ENCODE results near the gene KLF3. TPM values are rescaled to one million over a fixed set of nuclear protein-coding genes. Genes with fewer than 3 reads are reported as not detected.
"Not testable (repeated sequence)": the region's sequence is repeated elsewhere in the genome, so short reads cannot be mapped to it uniquely, and the experiment has no call there.

Gene KLF3
- total and polyA plus RNA-seq, 7 donors = 29.2 to 64.0 (median 38.7) TPM

- TF ChIP-seq EP300 (IDR thresholded peaks at IDR 0.05) = no peak
- no peak for TF ChIP-seq CTCF (IDR thresholded peaks at IDR 0.05)
- intact Hi-C loops (cut with DNase I) = no loop called here
- H3K36me3 ChIP-seq = no peaks in the 10 kb centered on the region
- H3K27me3 ChIP-seq = no peaks in the 10 kb centered on the region
- no peak overlapping the region for H3K4me3 ChIP-seq
- no peak for DNase-seq
- H3K9me3 ChIP-seq = no peaks in the 10 kb centered on the region
- no peak overlapping the region for H3K27ac ChIP-seq
- H3K4me1 ChIP-seq = peaks cover 0 to 14% (median 11%) of the 10 kb centered on the region in 4 donors
- 78 to 85% methylated on average over 2 of the region's 2 CpGs for WGBS, 2 donors
These were observed 40.7 kb upstream of the KLF3 start for GRCh38 chr4:38623260-38623659.

- intact Hi-C loops (cut with DNase I) = no loop called here
- no peak for TF ChIP-seq EP300 (IDR thresholded peaks at IDR 0.05)
- no peak overlapping the region for H3K4me3 ChIP-seq
These were observed 39.7 kb upstream of the KLF3 start for GRCh38 chr4:38624311-38624710.

GRCh38 chr4:38625508-38625907 lies 38.5 kb upstream of the KLF3 start:
- WGBS, 2 donors = 63 to 82% methylated on average over 3 of the region's 3 CpGs
- Histone ChIP-seq H3K27me3 (no peaks in the 10 kb centered on the region), H3K36me3 (no peaks in the 10 kb centered on the region), H3K9me3 (no peaks in the 10 kb centered on the region), H3K27ac (peak overlapping the region in 3 of 4 donors; percentile 50 to 60 (median 55)), H3K4me1 (peaks cover 0 to 14% (median 9%) of the 10 kb centered on the region in 4 donors), H3K4me3 (no peak overlapping the region)
- TF ChIP-seq CTCF (IDR thresholded peaks at IDR 0.05) (no peak), POLR2AphosphoS5 (IDR thresholded peaks at IDR 0.05) (peak in 2 of 4 donors; percentile 27 to 42)
- intact Hi-C loops (cut with DNase I) = no loop called here
- no peak for DNase-seq

More at GRCh38 chr4:38624311-38624710, 39.7 kb upstream of the KLF3 start:
- 97 to 98% methylated on average over 3 of the region's 3 CpGs for WGBS, 2 donors
- Histone ChIP-seq H3K36me3 (no peaks in the 10 kb centered on the region), H3K27ac (no peak overlapping the region), H3K27me3 (no peaks in the 10 kb centered on the region), H3K4me1 (peaks cover 0 to 14% (median 11%) of the 10 kb centered on the region in 4 donors), H3K9me3 (no peaks in the 10 kb centered on the region)
- DNase-seq = no peak

GRCh38 chr4:38626901-38627444 lies 37.0 kb upstream of the KLF3 start:
- H3K36me3 ChIP-seq; H3K27me3 ChIP-seq; H3K27ac ChIP-seq; intact Hi-C loops (cut with DNase I); DNase-seq; H3K9me3 ChIP-seq; H3K4me3 ChIP-seq: not testable (repeated sequence)
- H3K4me1 ChIP-seq = peaks cover 0 to 14% (median 9%) of the 10 kb centered on the region in 4 donors
- 95 to 98% methylated on average over 32 of the region's 32 CpGs for WGBS, 2 donors

- TF ChIP-seq POLR2A (IDR thresholded peaks at IDR 0.05) = no peak
- no peak for TF ChIP-seq POLR2AphosphoS5 (IDR thresholded peaks at IDR 0.05)
- no peak for TF ChIP-seq CTCF (IDR thresholded peaks at IDR 0.05)
- no peak for TF ChIP-seq EP300 (IDR thresholded peaks at IDR 0.05)
- no peak for DNase-seq
- Histone ChIP-seq H3K9me3 (no peaks in the 10 kb centered on the region), H3K27ac (no peak overlapping the region), H3K4me3 (no peak overlapping the region), H3K4me1 (peaks cover 0 to 17% (median 10%) of the 10 kb centered on the region in 4 donors), H3K27me3 (no peaks in the 10 kb centered on the region), H3K36me3 (no peaks in the 10 kb centered on the region)
- intact Hi-C loops (cut with DNase I) = no loop called here
These were observed 33.5 kb upstream of the KLF3 start for GRCh38 chr4:38630519-38630918.

GRCh38 chr4:38634047-38634759 lies 29.8 kb upstream of the KLF3 start:
- Histone ChIP-seq H3K4me3 (no peak overlapping the region), H3K27ac (peak overlapping the region in 2 of 4 donors; percentile 14 to 16), H3K4me1 (peaks cover 0 to 7% (median 3%) of the 10 kb centered on the region in 4 donors), H3K36me3 (no peaks in the 10 kb centered on the region), H3K9me3 (no peaks in the 10 kb centered on the region), H3K27me3 (no peaks in the 10 kb centered on the region)
- TF ChIP-seq POLR2AphosphoS5 (IDR thresholded peaks at IDR 0.05) (no peak), EP300 (IDR thresholded peaks at IDR 0.05) (no peak), CTCF (IDR thresholded peaks at IDR 0.05) (no peak), POLR2A (IDR thresholded peaks at IDR 0.05) (no peak)
- no peak for DNase-seq
- intact Hi-C loops (cut with DNase I) = no loop called here
- 91 to 92% methylated on average over 3 of the region's 3 CpGs for WGBS, 2 donors

Measured in sigmoid colon (tissue), 7 donors.